K562 (cell line): ENCODE data around the gene SPX. TPM values are rescaled to one million over a fixed set of nuclear protein-coding genes. Genes with fewer than 3 reads are reported as not detected.

Source experiments
- GABPA ChIP-seq: fragments of 200-800 bp; sonication (Bioruptor generic); conservative IDR thresholded peaks from 2 replicates; pipeline ENCODE4 v1.6.1; 2016; ENCODE audit warnings: low read depth, missing genetic modification characterization, missing compliant biosample characterization
- RAD51 ChIP-seq: fragments of 450-650 bp; IDR thresholded peaks from 2 replicates; pipeline ENCODE4 v1.7.1; 2016; ENCODE audit warnings: low read depth, mild to moderate bottlenecking, borderline replicate concordance
- SNIP1 ChIP-seq: fragments of 450-650 bp; IDR thresholded peaks from 2 replicates; pipeline ENCODE4 v1.7.1; 2017; ENCODE audit warnings: low read depth, mild to moderate bottlenecking
- SRSF7 ChIP-seq: fragments of 200-400 bp; formaldehyde crosslinking; optimal IDR thresholded peaks from 2 replicates; pipeline ENCODE3; 2017; ENCODE audit warnings: mild to moderate bottlenecking, low read depth, low read length
- ZBTB5 ChIP-seq: fragments of 450-650 bp; IDR thresholded peaks from 2 replicates; pipeline ENCODE4 v1.6.1; 2017; ENCODE audit warnings: antibody characterized with exemption
- ZNF76 ChIP-seq: fragments of 250-450 bp; sonication (Bioruptor Pico); IDR thresholded peaks from 2 replicates; pipeline ENCODE4 v1.4.0; 2020; ENCODE audit warnings: mild to moderate bottlenecking, moderate library complexity, borderline replicate concordance
- polyA plus RNA-seq, 8 experiments: library from polyadenylated mRNA; depleted of rRNA in 4 of 8; stranded (reverse) in 5 of 8; unstranded in 3 of 8; fragments of >200 nt; fragmentation: Nextera tagmentation in 2 of 8; fragmentation: Illumina TruSeq in 1 of 8; extraction: Ambion mirVana in 2 of 8; extraction: Trizol in 1 of 8; gene quantifications; 2 replicates each; pipeline versions ENCODE4 v1.2.1 to v1.2.3, GENCODE V29; 2011 to 2014; ENCODE audit warnings: inconsistent platforms in 1 of 8, missing spikeins in 1 of 8
- total RNA-seq, 7 experiments: library from RNA; depleted of rRNA in 6 of 7; stranded (reverse); fragments of >200 nt in 6 of 7; fragmentation: Illumina TruSeq in 2 of 7; extraction: Trizol in 2 of 7; gene quantifications; 2 replicates each; pipeline versions ENCODE4 v1.2.1 to v1.2.3, GENCODE V29; 2011 to 2021; ENCODE audit warnings: low replicate concordance in 1 of 7
- TF ChIP-seq, protein P1 (sequence below), 2 experiments: fragments of 200-800 bp in 1 of 2; sonication (Bioruptor generic) in 1 of 2; sonication (generic) in 1 of 2; formaldehyde crosslinking in 1 of 2; IDR thresholded peaks in 1 of 2; conservative IDR thresholded peaks in 1 of 2; 2 replicates each; pipeline versions ENCODE4 v1.5.0 to v1.6.1; 2016 to 2020; ENCODE audit warnings: missing compliant biosample characterization in 1 of 2, missing genetic modification characterization in 1 of 2, missing genetic modification reagents in 1 of 2

Gene SPX
- total and polyA plus RNA-seq, 9 of the 15 experiments (the other 6 are each of a cell fraction or from before 2014, with no cell fraction given), result 0.06 to 0.40 (median 0.14) TPM

DNA sequence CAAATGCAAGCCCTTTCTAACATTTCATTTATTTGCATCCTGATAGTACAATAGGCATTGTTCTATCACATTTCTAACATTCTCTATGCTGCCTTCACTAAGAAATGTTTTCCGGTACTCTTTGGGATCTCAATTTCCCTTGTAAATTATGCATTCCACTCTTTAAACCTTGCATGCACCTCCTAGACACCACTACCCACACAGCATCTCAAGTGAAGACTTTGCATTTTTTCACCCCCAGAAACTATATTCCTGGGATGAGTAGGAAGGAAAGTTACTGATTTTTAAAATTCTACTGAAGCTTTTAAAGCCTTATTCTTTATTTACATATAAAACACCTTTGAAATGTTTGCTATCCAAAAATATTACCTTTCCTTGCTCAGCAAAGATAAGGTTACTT is 51.4 kb downstream of the SPX start (continued):
- TF ChIP-seq ZBTB5 (no peak), SRSF7 (no peak), RAD51 (no peak), GABPA (tag) (no peak), ZNF76 (CRISPR knock-in tag) (no peak), SNIP1 (no peak)
- TF ChIP-seq, protein P1, sequence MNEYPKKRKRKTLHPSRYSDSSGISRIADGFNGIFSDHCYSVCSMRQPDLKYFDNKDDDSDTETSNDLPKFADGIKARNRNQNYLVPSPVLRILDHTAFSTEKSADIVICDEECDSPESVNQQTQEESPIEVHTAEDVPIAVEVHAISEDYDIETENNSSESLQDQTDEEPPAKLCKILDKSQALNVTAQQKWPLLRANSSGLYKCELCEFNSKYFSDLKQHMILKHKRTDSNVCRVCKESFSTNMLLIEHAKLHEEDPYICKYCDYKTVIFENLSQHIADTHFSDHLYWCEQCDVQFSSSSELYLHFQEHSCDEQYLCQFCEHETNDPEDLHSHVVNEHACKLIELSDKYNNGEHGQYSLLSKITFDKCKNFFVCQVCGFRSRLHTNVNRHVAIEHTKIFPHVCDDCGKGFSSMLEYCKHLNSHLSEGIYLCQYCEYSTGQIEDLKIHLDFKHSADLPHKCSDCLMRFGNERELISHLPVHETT (CRISPR knock-in tag; conservative IDR thresholded peaks at IDR 0.05 in 1 of 2, IDR thresholded peaks at IDR 0.05 in 1 of 2), result no peak
